IPS-18c (cell line): ENCODE data around the gene RNF217.
A peak's percentile ranks its signal among the peaks of the same experiment; 100 is the strongest.
"Not testable (repeated sequence)": the region's sequence is repeated elsewhere in the genome, so short reads cannot be mapped to it uniquely, and the experiment has no call there.

ENCODE experiments used
- H3K4me3 ChIP-seq: 2 replicates; pipeline ENCODE4 v1.7.0; 2013; ENCODE audit warnings: low read depth, mild to moderate bottlenecking, low read length, moderate library complexity; ENCODE audit not compliant: insufficient read depth
- H3K9me3 ChIP-seq: one replicate; pipeline ENCODE4 v1.6.1; 2013; ENCODE audit warnings: mild to moderate bottlenecking, low read length, moderate library complexity; ENCODE audit not compliant: control insufficient read depth, insufficient read depth

The RNF217 gene

DNA sequence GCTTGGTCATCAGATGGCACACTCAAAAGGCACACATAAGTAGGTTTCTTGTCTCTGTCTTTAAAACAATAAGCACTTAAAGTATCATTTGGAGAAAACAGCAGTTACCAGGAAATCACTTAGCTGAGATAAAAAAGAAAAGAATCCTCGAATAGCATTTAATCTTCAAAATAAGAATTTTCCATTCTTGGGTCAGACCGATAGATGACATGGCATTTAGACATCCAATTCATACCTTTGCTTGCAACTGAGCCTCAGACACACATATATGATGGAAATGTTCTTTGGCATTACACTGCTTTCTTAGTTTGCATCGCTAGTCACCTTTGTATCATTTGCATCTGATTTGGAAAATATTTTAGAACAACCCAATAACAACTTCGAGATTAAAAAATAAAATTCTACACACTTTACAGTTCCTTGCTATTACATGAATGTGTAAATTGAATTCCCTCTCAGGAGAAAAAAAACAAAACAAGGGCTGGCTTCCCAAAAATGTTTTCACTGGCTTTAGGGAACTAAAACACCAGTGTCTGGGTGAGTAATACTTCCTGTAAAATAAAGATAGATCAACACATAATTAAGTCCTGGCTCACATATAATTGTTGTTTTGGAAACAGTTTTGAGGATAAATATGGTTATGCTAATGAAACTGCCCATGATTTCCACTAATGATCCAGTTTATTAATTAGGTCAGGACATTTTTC, 1.3 kb upstream of the RNF217 start:
- H3K4me3 ChIP-seq = no peak overlapping the region

DNA sequence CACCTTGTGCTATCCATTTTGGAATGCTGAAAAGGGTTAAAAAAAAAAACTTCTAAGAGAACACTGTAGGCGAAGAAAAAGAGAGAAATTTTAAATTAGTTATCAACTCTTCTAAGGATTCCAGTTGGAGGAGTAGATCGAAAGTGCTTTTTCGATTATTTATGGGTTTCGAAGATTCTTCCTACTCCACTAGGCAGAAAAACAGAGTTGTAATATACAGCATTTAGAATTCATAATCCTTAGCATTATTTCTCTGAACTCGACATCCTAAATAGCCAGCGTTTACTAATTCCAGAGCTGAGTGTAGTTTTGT, 817 bp upstream of the RNF217 start:
- Histone ChIP-seq H3K9me3 (no peaks in the 10 kb centered on the region), H3K4me3 (peak overlapping the region; percentile 86)

More for the DNA sequence above, 1.3 kb upstream of the RNF217 start:
- H3K9me3 ChIP-seq = no peaks in the 10 kb centered on the region

DNA sequence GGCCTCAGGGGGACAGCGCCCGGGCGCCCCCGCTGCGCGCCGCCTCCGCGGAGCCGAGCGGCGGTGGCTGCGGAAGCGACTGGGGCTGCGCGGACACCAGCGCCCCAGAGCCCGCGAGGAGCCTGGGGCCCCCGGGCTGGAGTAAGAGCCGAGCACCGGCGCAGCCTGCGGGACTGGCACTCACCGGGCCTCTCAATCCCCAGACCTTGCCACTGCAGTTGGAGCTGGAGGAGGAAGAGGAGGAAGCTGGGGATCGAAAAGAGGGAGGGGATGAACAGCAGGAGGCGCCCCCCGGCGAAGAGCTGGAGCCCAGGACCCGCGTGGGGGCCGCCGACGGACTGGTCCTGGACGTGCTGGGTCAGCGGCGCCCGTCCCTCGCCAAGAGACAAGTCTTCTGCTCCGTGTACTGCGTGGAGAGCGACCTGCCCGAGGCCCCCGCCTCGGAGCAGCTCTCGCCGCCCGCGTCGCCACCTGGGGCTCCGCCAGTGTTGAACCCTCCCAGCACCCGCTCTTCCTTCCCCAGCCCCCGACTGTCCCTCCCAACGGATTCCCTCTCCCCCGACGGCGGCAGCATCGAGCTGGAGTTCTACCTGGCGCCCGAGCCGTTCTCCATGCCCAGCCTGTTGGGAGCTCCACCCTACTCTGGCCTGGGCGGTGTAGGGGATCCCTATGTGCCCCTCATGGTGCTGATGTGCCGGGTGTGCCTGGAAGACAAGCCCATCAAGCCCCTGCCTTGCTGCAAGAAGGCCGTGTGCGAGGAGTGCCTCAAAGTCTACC, 590 bp downstream of the RNF217 start:
- Histone ChIP-seq H3K9me3 (no peaks in the 10 kb centered on the region), H3K4me3 (peak overlapping the region; percentile 86)

DNA sequence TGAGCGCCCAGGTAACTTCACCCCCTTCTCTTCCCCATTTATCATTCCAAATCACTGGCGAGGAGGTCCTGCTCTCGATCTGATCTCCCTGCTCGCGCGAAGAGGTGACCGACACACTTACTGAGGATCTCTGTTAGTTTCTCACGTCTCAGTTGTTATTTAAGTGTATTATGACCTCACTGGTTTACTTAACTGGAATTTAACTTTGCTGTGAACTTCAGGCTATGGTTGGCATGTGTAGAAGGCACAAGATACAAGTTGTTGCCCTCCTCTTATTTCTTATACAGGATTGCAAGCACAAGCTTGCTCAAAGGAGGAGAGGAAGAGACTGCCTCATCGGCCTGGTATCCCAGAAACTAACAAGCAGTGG, 1.2 kb downstream of the RNF217 start:
- Histone ChIP-seq H3K9me3 (no peaks in the 10 kb centered on the region), H3K4me3 (peak overlapping the region; percentile 86)

DNA sequence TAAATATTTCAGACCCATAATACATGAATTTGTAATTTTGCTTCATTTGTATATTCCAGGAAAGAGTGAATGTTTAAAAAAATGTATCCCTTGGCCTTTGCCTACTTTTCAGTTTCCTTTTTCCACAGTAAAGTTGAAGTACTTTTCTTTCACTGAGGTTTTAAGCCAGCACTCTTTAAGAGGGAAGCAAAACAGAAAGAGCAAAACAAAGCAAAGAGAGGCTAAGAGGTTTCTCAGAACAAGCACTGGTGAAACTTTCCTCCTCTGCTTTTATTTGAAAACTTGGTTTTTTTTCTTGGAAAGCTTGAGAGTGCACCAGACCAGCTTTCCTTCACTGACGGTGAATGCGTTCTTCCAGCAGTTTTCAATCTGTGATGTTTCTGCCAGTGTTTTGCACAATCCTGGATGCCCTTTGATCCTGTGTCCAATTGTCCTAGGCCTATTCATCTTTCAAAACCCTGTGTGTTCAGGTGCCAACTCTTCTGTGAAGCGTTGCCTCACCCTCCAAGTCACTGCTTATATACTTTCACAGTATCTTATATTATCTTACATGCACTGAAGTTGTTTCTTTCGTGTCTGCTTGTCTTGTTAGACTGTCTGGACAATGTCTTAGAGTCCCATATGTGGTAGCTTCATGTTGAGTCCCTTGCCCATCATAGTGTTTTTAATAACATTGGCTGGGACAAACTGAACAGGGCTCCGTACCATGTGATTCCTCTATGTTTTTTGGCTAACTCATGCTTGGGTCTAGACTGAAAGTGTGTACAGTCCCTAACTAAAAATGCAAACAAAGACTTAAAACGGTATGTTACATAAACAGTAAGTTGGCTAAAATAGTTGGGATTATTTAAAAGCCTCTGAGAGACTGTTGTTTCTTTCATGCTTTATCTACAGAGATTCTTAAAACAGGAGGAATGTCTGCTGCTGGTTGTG, 1.9 kb downstream of the RNF217 start:
- no peaks in the 10 kb centered on the region for H3K9me3 ChIP-seq
- peak overlapping the region; percentile 86 for H3K4me3 ChIP-seq

DNA sequence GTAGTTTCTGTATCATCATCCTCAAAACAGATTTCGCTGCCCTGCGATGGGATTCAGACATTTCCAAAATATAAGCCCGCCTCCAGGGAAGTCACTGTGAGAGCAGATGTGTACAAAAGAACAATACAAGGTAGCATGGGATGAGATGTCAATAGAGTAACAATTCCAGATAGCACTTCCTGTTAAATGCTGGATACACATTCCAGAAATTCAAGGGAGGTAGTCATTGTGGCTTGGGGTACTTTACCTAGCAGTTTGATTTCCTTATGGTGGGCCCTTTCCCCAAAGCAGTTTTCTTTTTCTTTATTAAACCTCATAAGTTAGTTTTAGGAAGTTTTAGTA, 2.5 kb downstream of the RNF217 start:
- H3K4me3 ChIP-seq = no peak overlapping the region
- H3K9me3 ChIP-seq = no peaks in the 10 kb centered on the region

DNA sequence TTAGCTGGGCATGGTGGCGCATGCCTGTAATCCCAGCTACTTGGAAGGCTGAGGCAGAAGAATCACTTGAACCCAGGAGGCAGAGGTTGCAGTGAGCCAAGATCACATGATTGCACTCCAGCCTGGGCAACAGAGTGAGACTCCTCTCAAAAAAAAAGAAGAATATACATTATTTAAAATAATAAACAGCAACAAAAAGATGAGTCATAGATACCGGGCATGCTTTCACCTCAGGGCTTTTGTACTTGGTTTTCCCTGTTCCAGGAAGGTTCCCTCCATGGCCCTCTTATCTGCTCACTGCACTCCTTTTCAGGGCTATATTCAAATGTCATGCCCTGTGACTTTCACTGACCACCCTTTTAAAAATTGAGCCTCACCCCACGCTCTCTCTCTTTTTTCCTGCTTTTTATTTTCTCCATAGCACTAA, 3.2 kb downstream of the RNF217 start:
- not testable (repeated sequence) for H3K9me3 ChIP-seq, H3K4me3 ChIP-seq

DNA sequence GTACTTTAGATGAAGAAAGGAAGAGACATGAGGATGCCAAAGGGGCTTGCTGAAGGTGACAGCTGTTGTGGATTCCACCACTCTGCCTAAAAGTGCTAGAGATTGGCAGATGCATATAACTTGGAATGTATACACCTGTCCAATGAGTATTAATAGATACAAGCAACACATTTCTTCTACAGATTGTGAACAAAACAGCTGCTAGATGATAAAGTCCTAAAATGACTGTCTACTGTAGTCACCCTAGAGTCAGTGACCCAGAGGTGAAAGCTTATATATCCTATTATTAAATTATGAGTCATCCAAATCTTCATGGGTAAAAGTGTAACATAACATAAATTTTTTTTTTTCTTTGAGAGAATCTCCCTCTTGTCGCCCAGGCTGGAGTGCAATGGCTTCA, 5.2 kb downstream of the RNF217 start:
- Histone ChIP-seq H3K9me3 (no peaks in the 10 kb centered on the region), H3K4me3 (no peak overlapping the region)

DNA sequence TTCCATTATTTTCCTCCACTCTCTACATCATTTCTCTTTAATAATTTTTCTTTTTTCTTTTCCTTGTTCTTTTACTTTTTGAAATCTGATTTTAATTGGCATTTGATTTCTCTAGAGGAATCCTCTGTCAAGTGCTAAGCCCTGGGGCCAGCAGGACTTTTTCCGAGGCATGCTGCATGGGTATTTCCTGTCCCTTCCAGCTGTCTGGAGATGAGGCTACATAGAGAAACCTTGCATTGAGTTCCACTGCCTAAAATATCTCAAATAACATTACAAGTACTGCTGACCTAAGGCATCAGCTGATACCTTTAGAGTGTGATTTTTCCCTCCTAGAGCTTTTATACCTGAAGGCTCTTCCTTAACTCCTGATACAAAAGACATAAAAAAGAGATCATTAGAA, 6.2 kb downstream of the RNF217 start:
- H3K4me3 ChIP-seq = no peak overlapping the region
- H3K9me3 ChIP-seq = no peaks in the 10 kb centered on the region

DNA sequence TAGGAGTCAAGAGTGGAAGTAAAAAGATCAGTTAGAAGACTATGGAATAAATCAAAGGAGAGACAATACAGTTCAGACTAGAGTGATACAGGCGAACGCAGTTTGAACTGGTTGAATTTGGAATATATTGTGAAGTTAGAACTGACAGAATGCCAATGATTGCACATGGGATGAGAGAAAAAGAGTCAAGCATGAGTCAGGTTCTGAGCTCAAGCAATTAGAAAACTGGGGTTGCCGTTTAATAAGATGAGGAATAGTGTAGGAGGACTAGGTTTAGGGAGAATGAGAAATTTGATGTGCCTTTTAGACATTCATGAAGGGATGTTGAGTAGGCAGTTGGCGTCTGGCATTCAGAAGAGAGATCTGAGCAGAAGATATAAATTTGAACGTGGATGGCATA, 8.0 kb downstream of the RNF217 start:
- Histone ChIP-seq H3K9me3 (no peaks in the 10 kb centered on the region), H3K4me3 (no peak overlapping the region)

DNA sequence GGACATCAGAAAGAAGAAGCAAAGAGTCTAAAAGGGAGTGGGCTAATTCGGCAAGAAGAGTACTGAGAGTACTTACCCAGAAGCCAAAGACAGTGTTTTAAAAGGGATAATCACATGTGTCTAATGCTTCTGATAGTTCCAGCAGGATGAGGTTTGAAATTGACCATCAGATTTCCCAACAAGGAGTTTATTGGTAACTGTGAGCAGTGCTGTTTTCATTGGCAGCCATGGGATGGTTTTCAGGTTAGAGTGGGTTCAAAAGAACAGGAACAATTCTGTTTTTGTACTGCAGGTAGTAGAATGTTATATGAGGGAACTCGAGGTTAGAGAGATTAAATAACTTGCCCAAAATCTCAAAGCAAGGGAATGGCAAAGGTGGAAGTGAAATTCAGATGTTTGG, 8.5 kb downstream of the RNF217 start:
- H3K9me3 ChIP-seq = no peaks in the 10 kb centered on the region
- H3K4me3 ChIP-seq = no peak overlapping the region

DNA sequence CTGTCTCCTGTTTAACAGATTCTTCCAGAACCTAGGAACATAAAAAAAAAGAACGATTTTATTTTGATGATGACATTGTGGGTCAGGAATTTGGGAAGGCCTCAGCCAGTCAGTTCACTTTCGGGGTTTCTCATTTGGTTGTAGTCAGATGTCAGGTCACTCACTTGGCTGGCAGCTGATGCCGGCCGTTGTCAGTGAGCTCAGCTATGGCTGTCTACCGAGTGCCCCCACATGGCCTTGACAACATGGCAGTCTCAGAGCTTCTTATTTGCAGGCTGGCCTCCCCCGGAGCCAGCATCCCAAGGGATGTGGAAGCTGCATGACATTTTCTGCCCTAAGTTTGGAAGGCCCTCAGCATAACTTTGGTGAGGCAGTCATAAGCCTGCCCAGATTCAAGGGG, 11.5 kb downstream of the RNF217 start:
- no peaks in the 10 kb centered on the region for H3K9me3 ChIP-seq
- no peak overlapping the region for H3K4me3 ChIP-seq

DNA sequence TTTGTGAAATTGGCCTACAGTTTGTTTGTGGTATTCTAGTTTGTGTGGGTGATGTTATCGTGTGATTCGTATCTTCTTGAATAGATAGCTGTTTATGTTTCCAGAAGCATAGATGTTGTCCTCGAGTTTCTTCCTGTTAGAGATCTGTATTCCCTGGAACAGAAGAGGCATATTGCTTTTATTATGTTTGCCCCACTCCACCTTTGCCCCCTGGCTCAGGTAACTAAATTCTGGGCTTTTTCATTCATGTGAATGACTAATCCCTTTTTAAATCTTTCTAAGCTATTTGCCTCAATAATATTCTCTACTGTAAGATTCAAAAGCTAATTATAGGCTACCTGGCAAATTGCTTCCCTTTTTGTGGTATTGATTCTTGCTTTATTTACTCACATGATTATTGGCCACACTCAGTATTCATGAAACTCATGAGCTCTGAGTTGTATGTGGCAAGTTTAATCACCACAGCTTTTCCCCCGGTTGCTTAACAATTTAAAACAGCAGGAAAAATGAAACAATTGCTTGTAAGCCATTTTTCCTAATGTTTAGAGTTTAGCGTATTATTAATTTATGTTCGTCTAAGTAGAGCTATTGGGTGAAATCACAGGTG, 12.6 kb downstream of the RNF217 start:
- Histone ChIP-seq H3K4me3 (no peak overlapping the region), H3K9me3 (no peaks in the 10 kb centered on the region)

DNA sequence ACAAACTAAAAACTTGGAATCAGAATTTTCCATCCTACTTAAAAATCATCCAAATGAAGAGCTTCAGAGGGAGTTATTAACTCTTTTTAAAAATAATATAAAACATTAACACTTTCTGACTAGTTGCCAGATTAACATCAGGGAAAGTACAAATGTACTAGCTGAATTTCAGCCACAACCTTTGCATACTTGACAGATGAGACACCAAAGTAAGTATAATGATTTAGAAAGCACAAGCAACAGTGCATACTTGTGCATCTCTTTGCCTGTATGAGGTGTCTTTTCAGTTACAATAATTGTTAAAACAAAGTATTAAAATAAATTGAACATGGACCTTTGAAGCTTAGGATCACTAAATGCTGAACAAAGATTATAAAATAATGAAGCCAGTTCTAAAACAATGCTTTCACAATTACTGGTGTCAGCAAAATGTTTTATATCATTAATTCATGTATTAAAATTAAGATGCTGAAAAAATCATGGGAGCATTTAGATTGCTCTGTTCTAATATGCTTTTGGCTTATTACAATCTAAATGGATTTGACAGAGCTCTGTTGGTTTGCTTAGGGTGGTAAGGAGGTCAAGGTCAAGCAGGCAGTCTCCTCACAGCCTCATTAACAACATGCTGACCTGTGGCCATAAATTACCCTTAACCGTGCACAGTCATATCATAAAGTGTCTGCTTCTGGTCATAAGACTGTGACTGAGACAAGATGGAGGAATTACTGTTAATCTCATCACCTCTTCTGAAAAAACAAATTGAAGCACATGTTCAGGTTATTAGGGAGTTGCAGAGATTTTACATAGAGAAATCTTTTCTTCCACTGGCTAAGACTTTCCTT, 15.1 kb downstream of the RNF217 start:
- Histone ChIP-seq H3K4me3 (no peak overlapping the region), H3K9me3 (no peaks in the 10 kb centered on the region)

DNA sequence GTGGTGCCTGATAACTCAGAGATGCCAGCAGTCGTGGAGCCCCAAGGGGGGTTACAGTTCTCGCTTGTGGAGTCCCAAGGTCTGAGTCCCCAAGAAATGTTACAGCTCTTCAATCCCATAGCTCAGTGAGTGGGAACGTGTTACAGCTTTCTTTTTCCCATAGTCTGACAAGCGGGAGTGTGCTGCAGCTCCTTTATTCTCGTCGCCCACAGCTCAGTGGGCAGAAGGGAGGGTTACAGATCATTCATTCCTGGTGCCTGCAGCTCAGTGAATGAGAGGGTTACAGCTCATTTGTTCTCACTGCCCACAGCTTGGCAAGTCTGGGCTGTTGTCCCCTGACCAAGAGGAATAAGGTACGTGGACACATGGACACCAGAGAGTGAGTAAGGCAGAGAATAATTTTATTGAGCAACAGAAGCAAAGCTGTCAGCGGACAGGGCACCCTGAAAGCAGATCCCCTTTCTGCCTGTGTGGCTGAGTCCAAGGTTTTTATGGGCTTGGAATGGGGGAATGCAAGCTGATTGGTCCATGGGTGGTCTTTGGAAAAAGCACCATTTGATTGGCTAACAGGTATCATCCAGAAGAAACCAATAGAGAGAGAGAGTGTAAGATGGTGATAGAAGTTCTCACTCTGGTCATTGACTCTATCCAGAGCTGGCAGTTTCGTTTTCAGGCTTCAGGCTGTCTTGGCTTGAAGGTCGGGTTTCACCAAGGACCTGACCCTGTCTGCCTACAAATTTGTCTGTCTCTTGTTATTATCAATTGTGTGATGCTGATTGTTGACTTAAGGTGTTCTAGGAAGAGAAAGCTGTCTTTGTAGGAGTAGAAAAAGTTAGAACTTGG, 16.4 kb downstream of the RNF217 start:
- no peaks in the 10 kb centered on the region for H3K9me3 ChIP-seq

DNA sequence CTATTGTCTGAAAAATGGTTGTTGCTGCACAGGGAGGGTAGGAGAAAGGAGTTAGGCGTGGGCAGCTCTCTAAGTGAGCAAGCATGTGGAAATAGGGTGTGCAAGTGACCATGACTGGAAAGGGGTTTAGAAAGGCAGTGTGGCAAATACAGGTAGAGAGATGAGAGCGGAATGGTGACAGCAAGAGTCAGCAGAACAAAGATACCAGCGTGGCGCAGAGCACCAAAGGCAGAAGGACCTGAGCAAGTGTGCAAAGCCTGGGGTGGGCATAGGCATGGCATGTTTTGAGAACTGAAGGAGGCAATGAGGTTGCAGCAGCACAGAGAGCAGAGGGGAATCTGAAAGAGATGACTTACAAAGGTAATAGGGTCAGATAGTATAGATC, 17.0 kb downstream of the RNF217 start:
- H3K4me3 ChIP-seq = no peak overlapping the region
- no peaks in the 10 kb centered on the region for H3K9me3 ChIP-seq

More for the DNA sequence above, 16.4 kb downstream of the RNF217 start:
- no peak overlapping the region for H3K4me3 ChIP-seq
